Peyer's patch (tissue), 4 donors: Measurements from ENCODE around the gene ZNF133.

Experiments used
- POLR2A ChIP-seq, 2 donors: fragments of 450-650 bp; IDR thresholded peaks; one replicate each; pipeline ENCODE4 v1.5.1; 2017; ENCODE audit warnings: antibody characterized with exemption in 2 of 2, mild to moderate bottlenecking in 2 of 2, moderate library complexity in 2 of 2
- TF ChIP-seq, protein P1 (sequence below), 6 experiments: fragments of 450-650 bp in 4 of 6; fragments of 200-600 bp in 2 of 6; sonication (generic) in 1 of 6; IDR thresholded peaks; one replicate each; pipeline ENCODE4 v1.5.1; 2017 to 2019; ENCODE audit warnings: antibody characterized with exemption in 6 of 6, mild to moderate bottlenecking in 3 of 6, moderate library complexity in 1 of 6

DNA sequence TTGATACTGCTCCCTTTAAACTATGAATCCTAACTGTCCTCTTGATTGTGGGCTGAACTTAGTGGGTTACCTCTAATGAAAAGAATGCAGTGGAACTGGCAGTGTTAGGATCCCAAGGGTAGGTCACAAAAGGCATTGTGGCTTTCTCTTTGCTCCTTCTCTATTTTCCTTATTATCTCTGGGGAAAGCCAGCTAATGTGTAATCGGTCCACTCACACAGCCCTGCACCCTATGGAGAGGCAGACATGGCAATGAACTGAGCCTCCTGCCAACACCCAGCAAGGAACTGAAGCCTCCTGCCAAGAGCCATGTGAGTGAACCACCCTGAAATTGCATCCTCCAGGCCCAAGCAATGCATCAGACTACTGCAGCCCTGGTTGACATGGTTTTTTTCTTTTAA, 24.6 kb upstream of the ZNF133 start:
- TF ChIP-seq, protein P1, sequence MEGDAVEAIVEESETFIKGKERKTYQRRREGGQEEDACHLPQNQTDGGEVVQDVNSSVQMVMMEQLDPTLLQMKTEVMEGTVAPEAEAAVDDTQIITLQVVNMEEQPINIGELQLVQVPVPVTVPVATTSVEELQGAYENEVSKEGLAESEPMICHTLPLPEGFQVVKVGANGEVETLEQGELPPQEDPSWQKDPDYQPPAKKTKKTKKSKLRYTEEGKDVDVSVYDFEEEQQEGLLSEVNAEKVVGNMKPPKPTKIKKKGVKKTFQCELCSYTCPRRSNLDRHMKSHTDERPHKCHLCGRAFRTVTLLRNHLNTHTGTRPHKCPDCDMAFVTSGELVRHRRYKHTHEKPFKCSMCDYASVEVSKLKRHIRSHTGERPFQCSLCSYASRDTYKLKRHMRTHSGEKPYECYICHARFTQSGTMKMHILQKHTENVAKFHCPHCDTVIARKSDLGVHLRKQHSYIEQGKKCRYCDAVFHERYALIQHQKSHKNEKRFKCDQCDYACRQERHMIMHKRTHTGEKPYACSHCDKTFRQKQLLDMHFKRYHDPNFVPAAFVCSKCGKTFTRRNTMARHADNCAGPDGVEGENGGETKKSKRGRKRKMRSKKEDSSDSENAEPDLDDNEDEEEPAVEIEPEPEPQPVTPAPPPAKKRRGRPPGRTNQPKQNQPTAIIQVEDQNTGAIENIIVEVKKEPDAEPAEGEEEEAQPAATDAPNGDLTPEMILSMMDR (IDR thresholded peaks at IDR 0.05), result no peak
- no peak for TF ChIP-seq POLR2A (IDR thresholded peaks at IDR 0.05)
